H1 (cell line): ENCODE results near the gene ZNF121. TPM values are rescaled to one million over a fixed set of nuclear protein-coding genes. Genes with fewer than 3 reads are reported as not detected.

ENCODE experiments used
- CTCF ChIA-PET: fragments of 300-600 bp; sonication (Branson Sonifier 250); formaldehyde crosslinking; loops from one replicate; lab custom pipeline; 2021; ENCODE audit not compliant: partially characterized antibody; lab: Charles Lee
- POLR2A ChIA-PET: fragments of 300-600 bp; sonication (Branson Sonifier 250); formaldehyde crosslinking; loops from one replicate; lab custom pipeline; 2021; ENCODE audit warnings: inconsistent platforms; ENCODE audit not compliant: partially characterized antibody; lab: Charles Lee
- DNase-seq, 2 experiments: peaks; one replicate each; pipeline versions ENCODE4 v3.0.0 to v3.0.0-alpha.2; 2010 to 2022; ENCODE audit warnings: low spot score in 2 of 2, low read depth in 1 of 2, mixed read lengths in 1 of 2
- FAIRE-seq: peaks from 2 replicates; lab custom pipeline; 2011; peaks lifted over from hg19 to GRCh38; lab: Jason Lieb, UNC
- H2AFZ ChIP-seq: 2 replicates; pipeline ENCODE4 v1.8.1; 2012; ENCODE audit warnings: low read length, inconsistent platforms
- H2AK5ac ChIP-seq: 2 replicates; pipeline ENCODE4 v1.6.1; 2013; ENCODE audit warnings: low read depth, low read length
- H2BK120ac ChIP-seq: replicated peaks from 2 replicates; pipeline ENCODE3; 2013; ENCODE audit warnings: low read depth, low read length, inconsistent platforms
- H2BK12ac ChIP-seq: 2 replicates; pipeline ENCODE4 v1.6.1; 2013; ENCODE audit warnings: low read depth, low read length
- H2BK15ac ChIP-seq: 2 replicates; pipeline ENCODE4 v1.6.1; 2013; ENCODE audit warnings: low read length
- H2BK20ac ChIP-seq: 2 replicates; pipeline ENCODE4 v1.6.1; 2013; ENCODE audit warnings: low read length
- H2BK5ac ChIP-seq: 2 replicates; pipeline ENCODE4 v1.6.1; 2013; ENCODE audit warnings: low read depth, low read length
- H3K14ac ChIP-seq: 2 replicates; pipeline ENCODE4 v1.6.1; 2013; ENCODE audit warnings: inconsistent platforms; ENCODE audit not compliant: insufficient read length
- H3K18ac ChIP-seq: 2 replicates; pipeline ENCODE4 v1.6.1; 2013; ENCODE audit warnings: low read length; ENCODE audit errors: extremely low read depth
- H3K23ac ChIP-seq: 2 replicates; pipeline ENCODE4 v1.6.1; 2013; ENCODE audit warnings: inconsistent platforms; ENCODE audit not compliant: insufficient read length
- H3K23me2 ChIP-seq: 2 replicates; pipeline ENCODE4 v1.6.1; 2013; ENCODE audit warnings: low read depth, low read length
- H3K27ac ChIP-seq: 2 replicates; pipeline ENCODE4 v1.6.1; 2011; ENCODE audit warnings: low read depth, low read length, inconsistent platforms
- H3K27me3 ChIP-seq, 4 experiments: replicated peaks in 1 of 4; 1 replicate in 1 of 4; 2 replicates in 3 of 4; pipeline versions ENCODE4 v1.6.1 to v1.8.1; 2011 to 2013; ENCODE audit warnings: low read length in 3 of 4, mild to moderate bottlenecking in 3 of 4, inconsistent platforms in 2 of 4, mixed read lengths in 2 of 4, moderate library complexity in 1 of 4; ENCODE audit not compliant: control insufficient read depth in 3 of 4, insufficient read depth in 3 of 4; ENCODE audit errors: extremely low read depth in 1 of 4
- H3K36me3 ChIP-seq, 4 experiments: 2 replicates each; pipeline versions ENCODE4 v1.6.1 to v1.8.1; 2011 to 2013; ENCODE audit warnings: mild to moderate bottlenecking in 4 of 4, low read length in 3 of 4, moderate library complexity in 2 of 4, control low read depth in 1 of 4, inconsistent platforms in 1 of 4; ENCODE audit not compliant: insufficient read depth in 4 of 4, control insufficient read depth in 2 of 4
- H3K4ac ChIP-seq: replicated peaks from 2 replicates; pipeline ENCODE3; 2013; ENCODE audit warnings: low read length, low read depth, mixed read lengths, inconsistent platforms; ENCODE audit not compliant: insufficient read length
- H3K4me1 ChIP-seq, 4 experiments: replicated peaks in 1 of 4; 1 replicate in 1 of 4; 2 replicates in 3 of 4; pipeline versions ENCODE4 v1.6.1 to v1.8.1; 2011 to 2013; ENCODE audit warnings: low read length in 3 of 4, inconsistent platforms in 2 of 4, mixed read lengths in 1 of 4; ENCODE audit not compliant: insufficient read depth in 4 of 4, control insufficient read depth in 3 of 4
- H3K4me2 ChIP-seq, 2 experiments: 2 replicates each; pipeline versions ENCODE4 v1.6.1 to v1.8.1; 2011 to 2013; ENCODE audit warnings: low read depth in 2 of 2, low read length in 2 of 2, control low read depth in 1 of 2, inconsistent platforms in 1 of 2, mild to moderate bottlenecking in 1 of 2; ENCODE audit not compliant: insufficient read depth in 1 of 2
- H3K4me3 ChIP-seq, 4 experiments: fragments of 200-600, 300-600 bp in 1 of 4; sonication (generic), shearing (Covaris generic), sonication (Bioruptor Twin) in 1 of 4; 2 replicates each; pipeline versions ENCODE4 v1.5.1 to v1.8.1; 2011 to 2016; ENCODE audit warnings: low read length in 4 of 4, low read depth in 3 of 4, control low read depth in 2 of 4, inconsistent platforms in 2 of 4, mild to moderate bottlenecking in 2 of 4, mixed read lengths in 1 of 4, moderate library complexity in 1 of 4; ENCODE audit not compliant: insufficient read depth in 2 of 4; ENCODE audit errors: extremely low read depth in 1 of 4
- H3K56ac ChIP-seq: replicated peaks from 2 replicates; pipeline ENCODE3; 2013; ENCODE audit warnings: low read depth, mild to moderate bottlenecking, mixed read lengths, low read length, inconsistent platforms; ENCODE audit not compliant: insufficient read length
- H3K79me1 ChIP-seq: 2 replicates; pipeline ENCODE4 v1.6.1; 2013; ENCODE audit warnings: low read depth, low read length, control low read depth
- H3K79me2 ChIP-seq, 2 experiments: 2 replicates each; pipeline versions ENCODE4 v1.6.1 to v1.8.1; 2012 to 2013; ENCODE audit warnings: low read length in 2 of 2, mild to moderate bottlenecking in 2 of 2, inconsistent platforms in 1 of 2; ENCODE audit not compliant: insufficient read depth in 2 of 2, control insufficient read depth in 1 of 2
- H3K9ac ChIP-seq, 4 experiments: replicated peaks in 1 of 4; 1 replicate in 1 of 4; 2 replicates in 3 of 4; pipeline versions ENCODE4 v1.6.1 to v1.8.1; 2011 to 2013; ENCODE audit warnings: low read depth in 3 of 4, low read length in 3 of 4, control low read depth in 2 of 4, mild to moderate bottlenecking in 2 of 4, moderate library complexity in 2 of 4, inconsistent platforms in 1 of 4; ENCODE audit errors: extremely low read depth in 1 of 4
- H3K9me3 ChIP-seq, 2 experiments: 2 replicates each; pipeline versions ENCODE4 v1.6.1 to v1.8.1; 2012 to 2013; ENCODE audit warnings: mild to moderate bottlenecking in 2 of 2, moderate library complexity in 2 of 2, control low read depth in 1 of 2, inconsistent platforms in 1 of 2, low read depth in 1 of 2, low read length in 1 of 2, mixed read lengths in 1 of 2; ENCODE audit not compliant: insufficient read depth in 2 of 2
- H4K20me1 ChIP-seq, 2 experiments: replicated peaks in 1 of 2; 2 replicates each; pipeline versions ENCODE3 to v1.8.1; 2011 to 2013; ENCODE audit warnings: inconsistent platforms in 2 of 2, low read length in 2 of 2, mild to moderate bottlenecking in 1 of 2; ENCODE audit not compliant: insufficient read depth in 2 of 2, control insufficient read depth in 1 of 2
- H4K5ac ChIP-seq: 2 replicates; pipeline ENCODE4 v1.6.1; 2013; ENCODE audit warnings: low read length, low read depth, mixed read lengths, inconsistent platforms; ENCODE audit not compliant: insufficient read length
- H4K8ac ChIP-seq: 2 replicates; pipeline ENCODE4 v1.8.0; 2013; ENCODE audit warnings: mild to moderate bottlenecking, moderate library complexity, low read length, inconsistent platforms; ENCODE audit not compliant: insufficient read depth; ENCODE audit errors: extremely low read depth
- H4K91ac ChIP-seq: replicated peaks from 2 replicates; pipeline ENCODE3; 2013; ENCODE audit warnings: low read length, mixed read lengths, inconsistent platforms; ENCODE audit not compliant: insufficient read length
- NANOG ChIP-seq: IDR thresholded peaks from 2 replicates; pipeline ENCODE4 v1.6.1; 2011; ENCODE audit warnings: low read length, low read depth, mild to moderate bottlenecking, inconsistent platforms; ENCODE audit not compliant: insufficient read depth, poor library complexity, severe bottlenecking
- TEAD4 ChIP-seq: IDR thresholded peaks from 2 replicates; pipeline ENCODE4 v1.6.1; 2012; ENCODE audit warnings: low read depth, low read length, inconsistent platforms, mixed read lengths
- ZNF274 ChIP-seq: IDR thresholded peaks from 2 replicates; pipeline ENCODE4 v1.7.0; 2012; ENCODE audit warnings: low read length, borderline replicate concordance; ENCODE audit errors: extremely low read depth
- WGBS, 2 experiments: shearing (Covaris generic) in 1 of 2; methylation state at CpG; one replicate each; pipeline versions ENCODE4 v1.1.6 to v1.1.7; 2013 to 2015; ENCODE audit warnings: low lambda C conversion rate in 2 of 2, mixed read lengths in 2 of 2, inconsistent platforms in 1 of 2, low coverage in 1 of 2, missing lambda C conversion rate in 1 of 2; ENCODE audit not compliant: insufficient replicate concordance in 2 of 2, insufficient coverage in 1 of 2, insufficient read length in 1 of 2; ENCODE audit errors: extremely low coverage in 1 of 2, missing lambda C conversion rate in 1 of 2; 5-methylcytosine and 5-hydroxymethylcytosine counted together
- polyA plus RNA-seq, 7 experiments: library from polyadenylated mRNA; depleted of rRNA in 3 of 7; stranded (reverse) in 5 of 7; unstranded in 2 of 7; fragments of >200 nt in 5 of 7; fragments of 200-250 nt in 2 of 7; gene quantifications; 1 replicate in 5 of 7; 2 replicates in 1 of 7; 4 replicates in 1 of 7; pipeline versions ENCODE4 v1.2.1 to v1.2.3, GENCODE V29; 2011 to 2013; ENCODE audit warnings: missing spikeins in 2 of 7, mixed read lengths in 2 of 7
- total RNA-seq: library from RNA; stranded (reverse); fragmentation: NEBNext Ultra II Directional; extraction: Animal tissue kit (Norgen Biotek cat#: 25700); gene quantifications from 2 replicates; pipeline ENCODE4 v1.2.1, GENCODE V29; 2021

The ZNF121 gene
- total and polyA plus RNA-seq, 2 of the 8 experiments (the other 6 are each of a cell fraction or from before 2014, with no cell fraction given): 22.2 to 220 TPM

DNA sequence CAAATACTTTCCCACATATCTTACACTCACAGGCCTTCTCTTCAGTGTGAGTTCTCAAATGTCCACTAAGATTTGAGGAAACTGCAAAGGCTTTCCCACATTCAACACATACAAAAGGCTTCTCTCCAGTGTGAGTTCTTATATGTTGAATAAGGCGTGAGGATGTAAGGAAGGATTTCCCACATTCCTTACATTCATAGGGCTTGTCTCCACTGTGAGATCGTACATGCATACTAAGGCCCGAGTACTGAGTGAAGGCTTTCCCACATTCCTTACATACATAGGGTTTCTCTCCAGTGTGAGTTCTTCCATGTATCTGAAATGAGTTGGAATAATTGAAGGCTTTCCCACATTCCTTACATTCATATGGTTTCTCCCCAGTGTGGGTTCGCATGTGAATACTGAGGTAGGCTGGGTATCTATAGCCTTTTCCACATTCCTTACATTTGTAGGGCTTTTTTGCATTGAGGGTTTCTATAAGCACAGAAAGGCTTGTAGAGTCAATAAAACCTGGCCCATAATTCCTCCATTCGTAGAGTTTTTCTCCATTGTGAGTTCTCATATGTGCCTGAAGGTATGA lies 55.5 kb downstream of the ZNF121 start:
- no peak overlapping the region for H2AK5ac ChIP-seq
- H3K18ac ChIP-seq: no peak overlapping the region
- no peaks in the 10 kb centered on the region for H3K4me1 ChIP-seq
- no peak overlapping the region for H3K14ac ChIP-seq
- no peak overlapping the region for H3K4me2 ChIP-seq
- no peak overlapping the region for H3K56ac ChIP-seq
- no peaks in the 10 kb centered on the region for H3K79me1 ChIP-seq
- TF ChIP-seq TEAD4 (0 out of 2 replicates have a peak, but pooled peaks have one; percentile 25), ZNF274 (peak; percentile 95), NANOG (no peak)
- H3K23ac ChIP-seq: no peak overlapping the region
- no peak overlapping the region for H3K27ac ChIP-seq
- DNase-seq: no peak
- peak overlapping the region in 1 of 4 experiments; percentile 24; a peak in 2 of 8 replicates for H3K4me3 ChIP-seq
- H2BK12ac ChIP-seq: no peak overlapping the region
- no peaks in the 10 kb centered on the region for H3K27me3 ChIP-seq
- no peak overlapping the region for H3K4ac ChIP-seq
- ChIA-PET CTCF (no interaction called here), POLR2A (no interaction called here)
- H2BK5ac ChIP-seq: no peak overlapping the region
- no peak overlapping the region for H2BK120ac ChIP-seq
- no peak overlapping the region for H4K91ac ChIP-seq
- WGBS, 2 experiments: 90% methylated on average over 5 of the region's 5 CpGs; no CpG with 5 or more reads in 1 of the 2 experiments
- no peak overlapping the region for H2BK15ac ChIP-seq
- FAIRE-seq: no peak
- no peaks in the 10 kb centered on the region for H3K79me2 ChIP-seq
- no peak overlapping the region for H4K8ac ChIP-seq
- H3K36me3 ChIP-seq: peaks cover 33 to 91% (median 68%) of the 10 kb centered on the region in 4 experiments
- H3K9ac ChIP-seq: no peak overlapping the region
- H4K5ac ChIP-seq: no peak overlapping the region
- no peaks in the 10 kb centered on the region for H3K23me2 ChIP-seq
- H3K9me3 ChIP-seq: peaks cover 77 to 93% of the 10 kb centered on the region in 2 experiments
- no peaks in the 10 kb centered on the region for H4K20me1 ChIP-seq
- no peak overlapping the region for H2AFZ ChIP-seq
- H2BK20ac ChIP-seq: no peak overlapping the region
